MM.1S (cell line): Measurements from ENCODE around the gene ZBED2.

ENCODE experiments used
- DNase-seq: peaks from one replicate; pipeline ENCODE4 v3.0.0-alpha.2; 2015
- H2AFZ ChIP-seq: fragments of 300-600 bp; sonication (generic); 2 replicates; pipeline ENCODE4 v1.6.0; 2016; ENCODE audit warnings: antibody characterized with exemption, low read length
- H3F3A ChIP-seq: fragments of 300-600 bp; sonication (generic); 2 replicates; pipeline ENCODE4 v1.6.1; 2016; ENCODE audit warnings: mild to moderate bottlenecking, antibody characterized with exemption, low read length, moderate library complexity, mixed read lengths; ENCODE audit not compliant: insufficient read depth
- H3K27ac ChIP-seq: fragments of 300-600 bp; sonication (generic); 2 replicates; pipeline ENCODE4 v1.5.1; 2016; ENCODE audit warnings: mild to moderate bottlenecking, low read length
- H3K27me3 ChIP-seq: fragments of 300-600 bp; sonication (generic); replicated peaks from 2 replicates; pipeline ENCODE4 v1.6.0; 2016; ENCODE audit warnings: low read length; ENCODE audit not compliant: insufficient read depth
- H3K36me3 ChIP-seq: fragments of 300-600 bp; sonication (generic); replicated peaks from 2 replicates; pipeline ENCODE4 v1.6.1; 2016; ENCODE audit warnings: mild to moderate bottlenecking, low read length, mixed read lengths; ENCODE audit not compliant: insufficient read depth
- H3K4me1 ChIP-seq: fragments of 300-600 bp; sonication (generic); 2 replicates; pipeline ENCODE4 v1.6.1; 2016; ENCODE audit warnings: low read length, mixed read lengths
- H3K4me2 ChIP-seq: fragments of 300-600 bp; sonication (generic); 2 replicates; pipeline ENCODE4 v1.6.0; 2016; ENCODE audit warnings: low read depth, low read length
- H3K4me3 ChIP-seq: fragments of 300-600 bp; sonication (generic); 2 replicates; pipeline ENCODE4 v1.5.1; 2016; ENCODE audit warnings: low read length, mixed read lengths
- H3K79me2 ChIP-seq: fragments of 300-600 bp; sonication (generic); 2 replicates; pipeline ENCODE4 v1.6.1; 2016; ENCODE audit warnings: mixed run types, low read length, mixed read lengths
- H3K9ac ChIP-seq: fragments of 300-600 bp; sonication (generic); 2 replicates; pipeline ENCODE4 v1.6.1; 2016; ENCODE audit warnings: low read length, mixed read lengths
- H3K9me2 ChIP-seq: fragments of 300-600 bp; sonication (generic); replicated peaks from 2 replicates; pipeline ENCODE4 v1.6.1; 2016; ENCODE audit warnings: mild to moderate bottlenecking, low read length, mixed read lengths; ENCODE audit not compliant: insufficient read depth
- H3K9me3 ChIP-seq: fragments of 300-600 bp; sonication (generic); replicated peaks from 2 replicates; pipeline ENCODE4 v1.6.1; 2016; ENCODE audit warnings: mild to moderate bottlenecking, low read length, mixed read lengths; ENCODE audit not compliant: insufficient read depth
- H4K20me1 ChIP-seq: fragments of 300-600 bp; sonication (generic); 2 replicates; pipeline ENCODE4 v1.6.1; 2016; ENCODE audit warnings: mild to moderate bottlenecking, low read length, moderate library complexity, mixed read lengths; ENCODE audit not compliant: insufficient read depth
- CTCF ChIP-seq: fragments of 300-600 bp; sonication (generic); IDR thresholded peaks from 2 replicates; pipeline ENCODE4 v1.5.1; 2016; ENCODE audit warnings: antibody characterized with exemption, low read length, mixed read lengths
- EZH2 ChIP-seq: fragments of 300-600 bp; sonication (generic); optimal IDR thresholded peaks from 2 replicates; pipeline ENCODE3; 2017; ENCODE audit warnings: low read depth, mild to moderate bottlenecking, antibody characterized with exemption, low read length, mixed read lengths
- EZH2phosphoT487 ChIP-seq: fragments of 300-600 bp; sonication (generic); IDR thresholded peaks from 2 replicates; pipeline ENCODE4 v1.6.1; 2018; ENCODE audit warnings: antibody characterized with exemption, low read length

The ZBED2 gene

DNA sequence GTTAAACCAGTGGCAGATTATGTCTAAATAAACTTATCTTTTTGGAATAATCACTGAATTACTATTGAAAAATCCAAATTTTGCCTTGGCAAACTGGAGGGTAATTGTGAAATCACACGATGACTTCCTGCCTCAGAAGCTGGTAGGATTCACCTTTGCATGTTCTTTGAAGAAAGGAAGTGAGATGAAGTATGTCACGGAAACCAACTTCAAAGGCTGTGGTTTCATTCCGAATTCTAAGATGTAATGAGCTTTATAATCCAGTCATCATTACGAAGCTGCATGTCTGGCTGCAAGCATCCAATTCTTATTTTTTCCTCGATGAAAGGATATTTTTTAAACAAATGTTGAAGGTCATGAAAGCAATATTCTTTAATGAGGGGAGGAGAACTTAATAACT is 15.0 kb upstream of the ZBED2 start:
- no peaks in the 10 kb centered on the region for H3F3A ChIP-seq
- H3K9ac ChIP-seq, result no peak overlapping the region
- no peaks in the 10 kb centered on the region for H4K20me1 ChIP-seq
- no peak for TF ChIP-seq CTCF
- H2AFZ ChIP-seq, result no peak overlapping the region
- H3K4me2 ChIP-seq, result peak overlapping the region; percentile 23; the same call in 1 of the 2 replicates
- peak; percentile 88 for DNase-seq
- H3K4me3 ChIP-seq, result no peak overlapping the region
- H3K27me3 ChIP-seq, result no peaks in the 10 kb centered on the region
- H3K4me1 ChIP-seq, result peaks cover 14% of the 10 kb centered on the region
- H3K27ac ChIP-seq, result no peak overlapping the region; the same call in 1 of the 2 replicates
- no peaks in the 10 kb centered on the region for H3K9me2 ChIP-seq
- no peaks in the 10 kb centered on the region for H3K79me2 ChIP-seq
- H3K36me3 ChIP-seq, result no peaks in the 10 kb centered on the region
- no peaks in the 10 kb centered on the region for H3K9me3 ChIP-seq

DNA sequence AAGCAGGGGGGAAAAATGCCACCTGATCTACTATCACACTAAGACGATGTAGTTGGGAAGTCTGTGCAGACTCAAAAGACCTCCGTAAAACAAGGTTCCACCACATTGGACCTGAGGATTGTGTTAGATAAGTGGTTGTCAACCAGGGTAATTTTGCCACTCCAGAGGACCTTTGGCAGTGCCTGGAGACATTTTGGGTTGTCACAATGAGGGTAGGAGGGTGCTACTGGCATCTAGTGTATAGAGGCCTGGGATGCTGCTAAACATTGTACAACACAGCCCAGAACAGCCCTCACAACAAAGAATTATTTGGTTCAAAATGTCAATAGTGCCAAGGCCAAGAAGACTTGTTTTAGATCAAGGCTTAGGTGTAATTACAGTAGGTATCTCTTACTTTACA is 14.6 kb upstream of the ZBED2 start:
- Histone ChIP-seq H3K79me2 (no peaks in the 10 kb centered on the region), H4K20me1 (no peaks in the 10 kb centered on the region), H2AFZ (no peak overlapping the region), H3K27ac (no peak overlapping the region), H3K4me2 (no peak overlapping the region), H3K9me2 (no peaks in the 10 kb centered on the region), H3K4me1 (peaks cover 14% of the 10 kb centered on the region), H3K9ac (no peak overlapping the region), H3K27me3 (no peaks in the 10 kb centered on the region), H3F3A (no peaks in the 10 kb centered on the region), H3K9me3 (no peaks in the 10 kb centered on the region), H3K4me3 (no peak overlapping the region), H3K36me3 (no peaks in the 10 kb centered on the region)
- DNase-seq, result no peak
- no peak for TF ChIP-seq EZH2

DNA sequence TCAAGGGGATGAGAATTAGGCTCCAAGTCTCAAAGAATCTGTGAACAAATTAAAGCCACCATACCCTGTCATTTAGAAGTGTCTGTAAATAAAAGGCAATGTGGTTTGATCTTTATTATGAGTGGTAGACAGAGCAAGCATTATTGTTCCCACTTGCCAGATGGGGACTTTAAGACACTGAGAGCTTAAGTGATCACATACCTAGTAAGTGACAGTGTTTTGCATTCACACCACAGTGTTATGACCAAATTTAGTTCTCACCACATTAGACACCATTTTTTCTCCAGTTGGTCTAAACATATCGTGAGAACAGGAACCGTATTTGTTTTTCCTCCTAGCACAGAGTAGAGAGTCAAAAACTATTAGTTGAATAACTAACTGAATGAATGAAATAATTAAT is 13.2 kb upstream of the ZBED2 start:
- peaks cover 14% of the 10 kb centered on the region for H3K4me1 ChIP-seq
- no peak overlapping the region for H2AFZ ChIP-seq
- no peaks in the 10 kb centered on the region for H3K27me3 ChIP-seq
- no peaks in the 10 kb centered on the region for H3F3A ChIP-seq
- H3K4me3 ChIP-seq, result no peak overlapping the region
- no peaks in the 10 kb centered on the region for H3K36me3 ChIP-seq
- no peak overlapping the region for H3K4me2 ChIP-seq
- TF ChIP-seq EZH2, result no peak
- H3K9me2 ChIP-seq, result no peaks in the 10 kb centered on the region
- no peaks in the 10 kb centered on the region for H3K9me3 ChIP-seq
- DNase-seq, result no peak
- H3K27ac ChIP-seq, result no peak overlapping the region
- H3K79me2 ChIP-seq, result no peaks in the 10 kb centered on the region
- H3K9ac ChIP-seq, result no peak overlapping the region
- no peaks in the 10 kb centered on the region for H4K20me1 ChIP-seq

DNA sequence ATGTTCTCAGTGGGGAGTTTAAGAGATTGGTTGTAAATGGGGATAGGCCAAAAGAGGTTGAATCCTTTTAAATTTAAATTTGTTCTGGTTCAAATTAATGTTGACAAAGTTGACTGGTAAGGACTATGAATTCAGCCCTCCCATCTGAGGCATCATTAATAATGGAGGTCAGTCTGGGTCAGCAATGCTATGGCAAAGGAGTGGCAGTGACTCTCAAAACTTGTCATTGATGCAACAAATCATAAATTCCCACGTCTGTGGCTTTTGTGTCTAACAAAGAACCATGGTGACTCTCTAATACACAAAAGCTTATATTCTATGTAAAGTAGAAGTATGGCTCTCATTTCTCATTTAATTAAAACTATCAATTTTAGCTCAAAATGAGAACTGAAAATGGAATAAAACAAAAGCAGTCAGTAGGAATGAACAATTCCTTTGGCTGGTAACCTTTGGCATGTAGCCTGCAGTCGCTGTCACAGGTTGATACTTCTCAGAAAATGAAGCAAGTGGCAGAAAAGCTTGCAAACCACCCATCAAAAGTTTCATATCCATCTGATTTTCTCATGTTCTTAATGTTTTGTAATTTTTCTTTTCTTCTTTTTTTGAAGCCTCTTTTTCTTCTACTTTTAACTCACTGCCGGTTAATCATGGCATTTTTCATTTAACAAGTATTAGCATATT is 12.2 kb upstream of the ZBED2 start:
- no peak for DNase-seq
- H3K27me3 ChIP-seq, result no peaks in the 10 kb centered on the region
- H3K4me3 ChIP-seq, result no peak overlapping the region
- peaks cover 14% of the 10 kb centered on the region for H3K4me1 ChIP-seq
- no peak overlapping the region for H3K9ac ChIP-seq
- no peaks in the 10 kb centered on the region for H3K36me3 ChIP-seq
- TF ChIP-seq EZH2 (no peak), CTCF (no peak), EZH2phosphoT487 (no peak)
- H2AFZ ChIP-seq, result no peak overlapping the region
- H3K9me2 ChIP-seq, result no peaks in the 10 kb centered on the region
- no peaks in the 10 kb centered on the region for H3K9me3 ChIP-seq
- no peak overlapping the region for H3K27ac ChIP-seq
- H3K79me2 ChIP-seq, result no peaks in the 10 kb centered on the region
- no peaks in the 10 kb centered on the region for H4K20me1 ChIP-seq
- no peak overlapping the region for H3K4me2 ChIP-seq
- no peaks in the 10 kb centered on the region for H3F3A ChIP-seq
